OCI-LY1 (cell line): ENCODE data around the gene TGFBR2.

ENCODE experiments used
- EZH2 ChIP-seq: fragments of 200-600 bp; sonication (generic), shearing (Covaris generic); IDR thresholded peaks from 2 replicates; pipeline ENCODE4 v1.8.0; 2017; ENCODE audit warnings: borderline replicate concordance, mixed run types, mild to moderate bottlenecking, antibody characterized with exemption, low read length, moderate library complexity, mixed read lengths
- TF ChIP-seq, protein P1 (sequence below): fragments of 200-600 bp; sonication (generic), shearing (Covaris generic); IDR thresholded peaks from 2 replicates; pipeline ENCODE4 v1.5.1; 2017; ENCODE audit warnings: mild to moderate bottlenecking, antibody characterized with exemption, low read length, moderate library complexity, mixed read lengths

DNA sequence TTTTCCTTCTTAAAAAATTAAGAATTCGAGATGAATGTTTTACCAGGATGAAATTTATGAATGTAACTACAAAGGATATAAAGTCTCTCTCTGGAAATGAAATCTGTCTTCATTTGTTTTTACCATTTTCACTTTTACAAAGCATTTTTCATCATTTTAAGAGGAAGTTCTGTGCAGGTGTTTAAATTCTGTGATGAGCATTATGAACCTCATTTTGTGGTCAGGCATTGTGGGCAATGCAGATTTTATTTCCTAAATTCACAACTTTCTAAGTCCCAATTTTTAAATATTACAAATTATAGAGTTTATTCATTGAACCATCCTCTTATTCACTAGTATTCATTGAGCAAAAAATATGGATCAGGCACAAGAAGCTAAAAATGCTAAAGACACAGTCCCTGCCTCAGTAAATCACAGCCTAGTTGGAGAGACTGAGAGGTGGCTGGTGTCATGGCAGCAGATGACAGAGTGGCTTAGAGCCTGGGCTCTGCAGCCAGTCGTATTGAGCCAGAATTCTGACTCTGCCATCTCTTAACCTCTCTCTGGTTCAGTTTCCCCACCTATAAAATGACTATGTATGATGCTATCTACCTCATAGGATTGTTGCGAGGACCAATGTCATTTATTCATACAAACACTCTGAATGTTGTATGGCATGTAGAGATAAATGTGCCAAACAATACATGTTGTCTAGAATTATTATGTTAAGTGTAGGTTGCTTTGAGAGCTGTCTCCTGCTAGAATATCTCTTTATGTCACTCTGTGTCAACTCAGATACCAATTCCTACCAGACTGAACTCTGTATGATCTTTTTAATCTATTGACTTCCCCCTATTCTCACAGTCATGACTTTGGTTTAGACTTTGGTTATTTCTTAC, 7.5 kb upstream of the TGFBR2 start:
- TF ChIP-seq, protein P1, sequence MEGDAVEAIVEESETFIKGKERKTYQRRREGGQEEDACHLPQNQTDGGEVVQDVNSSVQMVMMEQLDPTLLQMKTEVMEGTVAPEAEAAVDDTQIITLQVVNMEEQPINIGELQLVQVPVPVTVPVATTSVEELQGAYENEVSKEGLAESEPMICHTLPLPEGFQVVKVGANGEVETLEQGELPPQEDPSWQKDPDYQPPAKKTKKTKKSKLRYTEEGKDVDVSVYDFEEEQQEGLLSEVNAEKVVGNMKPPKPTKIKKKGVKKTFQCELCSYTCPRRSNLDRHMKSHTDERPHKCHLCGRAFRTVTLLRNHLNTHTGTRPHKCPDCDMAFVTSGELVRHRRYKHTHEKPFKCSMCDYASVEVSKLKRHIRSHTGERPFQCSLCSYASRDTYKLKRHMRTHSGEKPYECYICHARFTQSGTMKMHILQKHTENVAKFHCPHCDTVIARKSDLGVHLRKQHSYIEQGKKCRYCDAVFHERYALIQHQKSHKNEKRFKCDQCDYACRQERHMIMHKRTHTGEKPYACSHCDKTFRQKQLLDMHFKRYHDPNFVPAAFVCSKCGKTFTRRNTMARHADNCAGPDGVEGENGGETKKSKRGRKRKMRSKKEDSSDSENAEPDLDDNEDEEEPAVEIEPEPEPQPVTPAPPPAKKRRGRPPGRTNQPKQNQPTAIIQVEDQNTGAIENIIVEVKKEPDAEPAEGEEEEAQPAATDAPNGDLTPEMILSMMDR, result no peak
- TF ChIP-seq EZH2, result no peak
